Measurements from ENCODE around the gene USP37.
"Not testable (repeated sequence)": the region's sequence is repeated elsewhere in the genome, so short reads cannot be mapped to it uniquely, and the experiment has no call there.

USP37 gene

GRCh38 chr2:218547511-218547910 is 20.6 kb downstream of the USP37 start:
- DNase-seq: no peak

GRCh38 chr2:218546012-218546411 is 22.1 kb downstream of the USP37 start:
- no peak for DNase-seq

- DNase-seq: no peak
Measured at GRCh38 chr2:218540015-218540414, 28.1 kb downstream of the USP37 start.

- no peak for DNase-seq
Measured at GRCh38 chr2:218536804-218537494, 31.2 kb downstream of the USP37 start.

- DNase-seq: no peak
Measured at GRCh38 chr2:218529990-218530389, 38.2 kb downstream of the USP37 start.

GRCh38 chr2:218528409-218528808 is 39.7 kb downstream of the USP37 start:
- DNase-seq: not testable (repeated sequence)

GRCh38 chr2:218523651-218524050 is 44.5 kb downstream of the USP37 start:
- DNase-seq: no peak

- DNase-seq: no peak
Measured at GRCh38 chr2:218518876-218519275, 49.3 kb downstream of the USP37 start.

GRCh38 chr2:218517434-218518206 is 50.5 kb downstream of the USP37 start:
- DNase-seq: peak; percentile 47

GRCh38 chr2:218516614-218517013 is 51.5 kb downstream of the USP37 start:
- DNase-seq: no peak

GRCh38 chr2:218513676-218514075 is 54.5 kb downstream of the USP37 start:
- no peak for DNase-seq

GRCh38 chr2:218508299-218508698 is 59.9 kb downstream of the USP37 start:
- DNase-seq: no peak

GRCh38 chr2:218505754-218506371 is 62.3 kb downstream of the USP37 start:
- no peak for DNase-seq

- no peak for DNase-seq
Measured at GRCh38 chr2:218501665-218502064, 66.5 kb downstream of the USP37 start.

GRCh38 chr2:218500501-218501060 is 67.6 kb downstream of the USP37 start:
- no peak for DNase-seq

- no peak for DNase-seq
Measured at GRCh38 chr2:218485986-218486667, 82.0 kb downstream of the USP37 start.

GRCh38 chr2:218482651-218483050 is 85.5 kb downstream of the USP37 start:
- no peak for DNase-seq

GRCh38 chr2:218479595-218479994 is 88.6 kb downstream of the USP37 start:
- DNase-seq: no peak

- DNase-seq: no peak
Measured at GRCh38 chr2:218478544-218478943, 89.6 kb downstream of the USP37 start.

- no peak for DNase-seq
Measured at GRCh38 chr2:218477247-218477646, 90.9 kb downstream of the USP37 start.

GRCh38 chr2:218476676-218477075 is 91.5 kb downstream of the USP37 start:
- no peak for DNase-seq

GRCh38 chr2:218474527-218474926 is 93.6 kb downstream of the USP37 start:
- DNase-seq: no peak

- no peak for DNase-seq
Measured at GRCh38 chr2:218472988-218473387, 95.2 kb downstream of the USP37 start.

Data from NCI-H226 (cell line).